COLO668 (cell line): ENCODE data around the gene XAGE1B.
"Not testable (repeated sequence)": the region's sequence is repeated elsewhere in the genome, so short reads cannot be mapped to it uniquely, and the experiment has no call there.

Experiments
- DNase-seq: peaks from one replicate; lab custom pipeline; 2025; ENCODE audit not compliant: unreplicated experiment; lab: John Stamatoyannopoulos, UW

Gene XAGE1B, protein sequence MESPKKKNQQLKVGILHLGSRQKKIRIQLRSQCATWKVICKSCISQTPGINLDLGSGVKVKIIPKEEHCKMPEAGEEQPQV

DNA sequence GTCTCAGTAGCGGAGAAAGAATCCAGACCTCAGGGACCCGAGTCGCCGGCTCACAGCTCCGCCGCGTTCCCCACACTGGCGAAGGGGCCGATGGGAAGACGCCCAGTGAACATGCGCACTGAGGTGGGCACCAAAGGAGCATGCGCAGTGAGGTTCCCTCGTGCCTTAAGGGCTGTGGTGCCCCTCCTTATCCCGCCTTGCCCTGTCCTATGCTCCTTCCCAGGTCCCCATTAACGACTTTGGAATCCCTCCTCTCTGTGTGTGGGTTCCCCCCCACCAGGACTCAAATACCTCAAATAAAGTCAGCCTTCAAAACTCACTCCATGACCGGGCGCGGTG is at the start of gene XAGE1B:
Gene XAGE1B (minus strand): TSS at position 77 of the 339 bp plus-strand sequence. CDS start 1,536 bp downstream, outside the sequence.
- DNase-seq, result not testable (repeated sequence)

DNA sequence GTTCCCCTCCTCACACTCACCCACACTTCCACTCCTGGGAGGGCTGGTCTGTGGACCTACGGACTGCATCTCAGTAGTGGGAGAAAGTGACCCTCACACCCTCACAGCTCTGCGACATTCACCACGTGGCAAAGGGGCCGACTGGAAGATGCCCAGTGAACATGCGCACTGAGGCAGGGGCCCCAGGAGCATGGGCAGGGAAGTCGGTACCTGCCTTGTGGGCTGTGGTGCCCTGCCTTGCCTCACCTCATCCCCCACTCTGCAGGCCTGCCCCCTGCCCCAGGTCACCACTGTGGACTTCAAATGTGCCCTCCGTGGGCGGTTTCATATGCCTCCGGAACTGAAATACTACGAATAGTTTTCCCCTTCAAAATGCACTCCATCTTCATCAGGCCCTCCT is 46.2 kb upstream of the XAGE1B start:
- DNase-seq, result no peak

DNA sequence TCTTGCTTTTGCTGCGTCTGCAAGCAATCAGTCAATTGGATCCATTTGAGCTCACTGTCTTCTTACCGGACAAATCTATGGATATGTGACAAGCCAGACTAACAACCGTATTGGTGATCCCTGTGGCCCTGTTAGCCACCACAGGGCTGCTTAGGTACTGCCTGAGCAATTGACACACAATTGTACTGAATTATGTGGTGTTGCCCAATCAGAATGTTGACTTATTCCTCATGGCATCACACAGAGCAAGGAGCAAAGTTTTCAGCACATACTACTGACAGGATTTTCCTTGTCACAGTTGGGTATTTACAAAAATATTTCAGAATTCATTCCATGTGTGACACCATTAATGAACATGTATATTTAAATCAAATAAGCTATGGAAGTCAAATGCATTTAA is 41.3 kb upstream of the XAGE1B start:
- no peak for DNase-seq

DNA sequence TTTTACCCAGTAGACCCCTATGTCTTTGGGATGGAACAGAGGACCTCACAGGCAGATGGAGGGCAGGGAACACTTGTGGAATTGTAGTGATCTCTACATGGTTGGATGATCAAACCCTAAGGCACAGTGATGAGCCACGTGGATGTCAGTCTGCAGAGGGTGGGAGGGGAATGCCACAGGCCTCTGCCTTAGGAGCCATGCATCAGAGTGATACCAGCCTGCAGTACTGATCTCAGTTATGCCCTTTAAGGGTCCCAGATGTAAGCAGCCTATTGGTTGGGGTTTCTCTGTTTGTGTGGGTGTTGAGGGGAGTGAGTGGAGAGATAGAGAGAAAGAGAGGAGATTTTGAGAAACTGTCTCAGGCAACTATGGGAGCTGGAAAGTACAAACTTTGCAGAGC is 39.9 kb upstream of the XAGE1B start:
- DNase-seq, result no peak

DNA sequence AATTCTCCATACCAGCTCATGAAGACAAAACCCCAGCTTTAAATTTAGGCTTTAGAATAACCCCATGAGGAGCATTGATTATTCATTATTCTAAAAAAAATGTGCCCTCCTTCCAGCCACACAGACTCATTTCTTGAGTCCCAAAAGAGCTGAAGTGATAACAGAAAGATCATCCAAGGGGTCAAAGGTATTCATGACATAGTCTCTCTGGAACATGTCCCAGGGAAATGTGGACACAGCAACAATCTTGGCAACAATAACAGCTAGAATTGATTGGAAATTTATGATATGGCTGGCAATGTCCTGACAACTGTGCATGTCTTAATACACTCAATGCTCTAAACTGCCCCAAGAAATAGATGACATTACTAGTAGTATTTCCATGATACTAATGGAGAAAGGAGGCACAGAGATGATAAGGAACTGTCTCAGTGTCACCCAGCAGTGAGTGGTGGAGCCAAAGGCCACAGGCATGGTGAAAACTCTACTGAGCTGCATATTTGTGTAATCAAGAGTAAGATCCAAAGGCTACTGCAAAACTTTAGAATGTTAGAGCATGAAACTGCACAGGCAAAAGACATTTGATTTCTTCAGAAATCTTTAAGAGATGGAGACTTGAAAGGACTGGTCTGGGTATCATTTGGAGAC is 37.3 kb upstream of the XAGE1B start:
- no peak for DNase-seq

DNA sequence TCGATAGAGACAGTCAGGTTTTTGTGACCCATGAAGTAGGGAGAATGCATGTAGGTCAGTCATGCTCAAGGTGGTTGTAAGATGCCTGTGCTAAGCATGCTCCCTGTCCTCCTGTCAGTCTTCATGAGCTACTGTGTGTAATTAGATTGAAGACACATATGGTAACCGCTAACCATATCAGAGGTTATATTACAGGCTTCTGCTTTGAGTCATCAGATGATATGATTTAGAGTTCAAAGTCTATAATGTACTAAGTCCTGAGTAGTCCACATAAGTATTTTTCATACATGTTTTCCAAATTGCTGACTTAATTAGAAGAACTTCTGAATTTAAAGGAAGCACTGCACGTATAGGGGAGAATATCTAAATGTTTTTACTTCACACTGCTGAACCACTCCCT is 31.9 kb upstream of the XAGE1B start:
- DNase-seq, result not testable (repeated sequence)

DNA sequence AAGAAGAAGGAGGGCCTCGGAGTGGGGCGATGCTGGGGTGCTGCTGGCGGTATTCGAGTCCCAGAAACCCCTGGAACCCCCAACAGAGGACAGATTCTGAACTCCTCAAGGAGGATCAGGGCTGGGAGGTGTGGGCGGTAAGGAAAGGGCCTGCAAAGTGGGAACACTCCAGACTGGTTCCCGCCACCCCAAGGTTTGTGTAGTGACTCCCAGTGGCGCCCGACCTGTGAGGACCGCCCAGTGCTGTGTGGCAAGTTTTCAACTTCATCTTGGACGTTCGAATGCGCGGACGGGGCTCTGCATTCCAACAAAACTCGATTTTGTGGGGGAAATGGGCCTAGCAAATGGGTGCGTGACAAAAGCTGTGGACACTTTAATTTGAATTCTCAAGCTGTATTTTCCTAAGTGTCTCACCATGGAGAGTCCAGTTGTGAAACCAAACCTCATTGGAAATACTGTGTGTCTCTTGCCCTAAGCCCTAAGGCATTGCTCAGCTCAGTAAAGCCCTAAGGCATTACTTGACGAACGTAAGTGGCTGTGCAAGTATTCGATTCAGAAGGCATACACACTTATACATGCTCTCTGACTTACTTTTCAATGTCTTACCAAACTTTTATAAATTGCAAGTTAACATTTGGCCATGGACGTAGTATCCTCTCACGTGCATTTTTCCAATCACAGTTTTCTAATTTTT is 27.4 kb upstream of the XAGE1B start:
- no peak for DNase-seq

DNA sequence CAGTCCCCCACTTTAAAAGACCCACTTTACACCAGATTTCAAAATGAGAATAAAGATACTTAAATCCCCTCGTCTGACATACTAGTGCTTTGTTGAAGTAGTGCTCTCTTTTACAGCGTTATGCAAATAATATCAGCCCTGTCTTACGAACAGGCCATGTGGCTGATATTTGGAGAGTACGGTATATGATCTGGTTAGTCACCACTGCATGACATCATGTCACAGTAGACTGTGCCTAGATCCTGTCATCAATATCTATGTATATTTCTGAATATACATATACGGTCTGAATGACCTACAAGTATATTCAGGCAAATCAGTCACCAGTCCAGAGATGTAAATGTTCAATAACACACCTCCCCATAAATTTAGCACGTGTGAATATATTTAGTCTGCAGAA is 25.4 kb upstream of the XAGE1B start:
- no peak for DNase-seq

DNA sequence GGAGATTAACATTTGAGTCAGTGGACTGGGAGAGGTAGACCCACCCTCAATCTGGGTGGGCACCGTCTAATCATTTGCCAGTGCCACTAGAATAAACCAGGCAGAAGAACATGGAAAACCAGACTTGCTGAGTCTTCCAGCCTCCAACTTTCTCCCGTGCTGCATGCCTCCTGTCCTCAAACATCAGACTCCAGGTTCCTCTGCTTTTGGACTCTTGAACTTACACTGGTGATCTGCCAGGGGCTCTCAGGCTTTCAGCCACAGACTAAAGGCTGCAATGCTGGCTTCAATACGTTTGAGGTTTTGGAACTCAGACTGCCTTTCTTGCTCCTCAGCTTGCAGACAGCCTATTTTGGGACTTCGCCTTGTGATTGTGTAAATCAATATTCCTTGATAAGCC is 24.2 kb upstream of the XAGE1B start:
- not testable (repeated sequence) for DNase-seq

DNA sequence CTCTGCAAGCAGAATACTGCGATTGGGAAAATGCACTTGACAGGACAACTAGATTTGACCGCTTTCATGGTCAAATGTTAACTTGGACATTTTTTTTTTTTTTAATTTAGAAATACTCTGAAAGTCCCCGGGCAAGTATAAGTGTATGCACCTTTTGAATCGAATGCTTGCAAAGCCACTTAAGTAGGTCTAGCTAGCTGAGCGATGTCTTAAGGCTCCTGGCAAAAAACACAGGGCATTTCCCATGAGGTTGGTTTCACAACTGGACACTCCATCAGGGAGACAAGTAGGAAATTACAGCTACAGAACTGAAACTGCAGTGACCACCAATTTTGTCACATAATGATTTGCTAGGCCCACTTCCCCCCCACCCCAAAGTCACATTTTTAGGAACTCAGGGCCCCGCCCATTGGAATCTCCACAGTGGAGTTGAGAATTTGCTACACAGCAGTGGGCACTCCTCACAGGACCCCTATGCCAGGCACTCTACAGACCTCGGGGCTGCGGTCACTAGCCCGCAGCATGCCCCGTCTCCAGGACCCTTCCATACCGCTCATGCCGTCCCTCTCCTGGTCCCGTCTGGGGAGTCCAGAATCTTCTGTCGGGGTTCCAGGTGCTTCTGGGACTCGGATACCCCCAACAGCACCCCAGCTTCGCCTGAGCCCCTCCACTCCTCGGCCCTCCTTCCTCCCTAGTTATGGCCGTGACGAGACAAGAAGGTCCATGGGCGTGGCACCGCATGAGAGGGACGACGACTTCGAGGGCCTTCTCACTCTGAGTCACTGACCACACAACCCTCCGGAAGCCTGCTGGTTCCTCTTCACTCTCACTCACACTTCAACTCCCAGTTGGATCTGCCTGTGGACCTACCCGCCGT is 515 bp downstream of the XAGE1B start:
- DNase-seq, result not testable (repeated sequence)

DNA sequence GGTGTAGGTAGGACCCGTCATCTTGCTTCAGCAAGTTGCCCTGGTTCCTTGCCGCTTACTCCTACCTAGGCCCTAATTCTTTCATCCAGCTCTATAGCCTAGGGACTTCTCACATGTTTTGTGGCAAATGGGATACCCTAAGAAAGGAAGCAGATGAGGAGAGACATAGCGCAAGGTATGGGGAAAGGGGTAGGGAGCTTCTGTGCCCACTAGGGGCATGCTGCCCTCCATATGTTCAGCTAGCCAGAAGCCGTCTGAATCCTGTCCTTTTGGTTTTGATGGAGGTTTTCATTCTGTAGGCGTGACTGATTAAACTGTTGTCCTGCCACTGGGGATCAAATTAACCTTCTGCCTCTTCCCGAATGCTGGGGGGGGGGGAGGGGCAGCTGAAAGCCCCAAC is 5.7 kb downstream of the XAGE1B start:
- DNase-seq, result not testable (repeated sequence)

DNA sequence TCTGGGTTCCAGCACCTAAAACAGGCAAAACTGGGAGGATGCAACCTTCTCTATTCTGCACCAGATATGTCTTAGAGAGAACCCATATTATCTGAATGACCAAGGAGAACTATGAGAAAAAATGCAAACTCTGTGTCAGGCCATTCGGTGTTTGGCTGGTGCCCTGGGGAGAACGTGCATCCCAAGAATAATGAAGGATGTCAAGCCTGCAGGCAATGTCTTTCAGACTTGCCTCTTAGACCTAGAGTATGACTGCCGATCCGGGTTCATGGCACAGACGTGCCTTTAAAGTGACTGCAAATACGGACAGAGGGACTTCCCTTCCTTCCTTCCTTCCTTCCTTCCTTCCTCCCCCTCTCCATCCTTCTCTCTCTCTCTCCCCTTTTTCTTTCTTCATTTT is 6.9 kb downstream of the XAGE1B start:
- DNase-seq, result no peak

DNA sequence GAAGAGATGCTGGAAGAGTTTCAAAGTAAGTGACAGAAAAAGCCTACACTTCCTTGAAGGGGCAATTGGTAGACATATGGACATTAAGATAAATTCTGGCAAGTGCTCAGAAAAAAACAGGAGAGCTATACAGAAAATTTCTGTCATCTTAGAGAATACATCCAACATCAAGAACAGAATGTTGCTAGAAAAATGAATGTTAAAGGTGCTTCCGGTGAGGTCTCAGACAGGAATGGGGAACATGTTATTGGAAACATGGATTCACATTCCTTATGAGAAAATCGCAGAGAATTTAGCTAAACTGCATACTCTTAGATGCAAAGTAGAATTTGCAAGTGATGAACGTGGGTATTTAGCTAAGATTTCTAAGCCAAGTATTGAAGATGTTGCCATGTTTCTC is 9.5 kb downstream of the XAGE1B start:
- DNase-seq, result no peak

DNA sequence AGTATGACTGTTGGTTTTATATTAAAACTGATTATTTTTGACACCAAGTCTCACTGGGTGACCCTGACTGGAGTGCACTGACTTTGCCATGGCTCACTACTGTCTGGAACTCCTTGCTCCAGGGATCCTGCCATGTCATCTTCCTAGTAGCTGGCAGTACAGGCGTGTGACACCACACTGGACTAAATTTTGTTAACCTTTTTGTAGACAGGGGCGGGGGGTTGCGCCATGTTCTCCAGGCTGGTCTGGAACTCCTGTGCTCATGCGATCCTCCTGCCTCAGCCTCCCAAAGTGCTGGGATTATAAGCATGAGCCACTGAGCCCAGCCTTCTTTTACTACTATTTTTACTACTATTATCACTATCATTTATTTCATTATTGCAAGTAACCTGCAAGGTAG is 12.3 kb downstream of the XAGE1B start:
- no peak for DNase-seq

DNA sequence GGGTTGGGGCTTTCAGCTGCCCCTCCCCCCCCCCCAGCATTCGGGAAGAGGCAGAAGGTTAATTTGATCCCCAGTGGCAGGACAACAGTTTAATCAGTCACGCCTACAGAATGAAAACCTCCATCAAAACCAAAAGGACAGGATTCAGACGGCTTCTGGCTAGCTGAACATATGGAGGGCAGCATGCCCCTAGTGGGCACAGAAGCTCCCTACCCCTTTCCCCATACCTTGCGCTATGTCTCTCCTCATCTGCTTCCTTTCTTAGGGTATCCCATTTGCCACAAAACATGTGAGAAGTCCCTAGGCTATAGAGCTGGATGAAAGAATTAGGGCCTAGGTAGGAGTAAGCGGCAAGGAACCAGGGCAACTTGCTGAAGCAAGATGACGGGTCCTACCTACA is 15.5 kb downstream of the XAGE1B start:
- DNase-seq, result not testable (repeated sequence)

DNA sequence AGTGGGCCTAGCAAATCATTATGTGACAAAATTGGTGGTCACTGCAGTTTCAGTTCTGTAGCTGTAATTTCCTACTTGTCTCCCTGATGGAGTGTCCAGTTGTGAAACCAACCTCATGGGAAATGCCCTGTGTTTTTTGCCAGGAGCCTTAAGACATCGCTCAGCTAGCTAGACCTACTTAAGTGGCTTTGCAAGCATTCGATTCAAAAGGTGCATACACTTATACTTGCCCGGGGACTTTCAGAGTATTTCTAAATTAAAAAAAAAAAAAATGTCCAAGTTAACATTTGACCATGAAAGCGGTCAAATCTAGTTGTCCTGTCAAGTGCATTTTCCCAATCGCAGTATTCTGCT is 20.5 kb downstream of the XAGE1B start:
- DNase-seq, result not testable (repeated sequence)

DNA sequence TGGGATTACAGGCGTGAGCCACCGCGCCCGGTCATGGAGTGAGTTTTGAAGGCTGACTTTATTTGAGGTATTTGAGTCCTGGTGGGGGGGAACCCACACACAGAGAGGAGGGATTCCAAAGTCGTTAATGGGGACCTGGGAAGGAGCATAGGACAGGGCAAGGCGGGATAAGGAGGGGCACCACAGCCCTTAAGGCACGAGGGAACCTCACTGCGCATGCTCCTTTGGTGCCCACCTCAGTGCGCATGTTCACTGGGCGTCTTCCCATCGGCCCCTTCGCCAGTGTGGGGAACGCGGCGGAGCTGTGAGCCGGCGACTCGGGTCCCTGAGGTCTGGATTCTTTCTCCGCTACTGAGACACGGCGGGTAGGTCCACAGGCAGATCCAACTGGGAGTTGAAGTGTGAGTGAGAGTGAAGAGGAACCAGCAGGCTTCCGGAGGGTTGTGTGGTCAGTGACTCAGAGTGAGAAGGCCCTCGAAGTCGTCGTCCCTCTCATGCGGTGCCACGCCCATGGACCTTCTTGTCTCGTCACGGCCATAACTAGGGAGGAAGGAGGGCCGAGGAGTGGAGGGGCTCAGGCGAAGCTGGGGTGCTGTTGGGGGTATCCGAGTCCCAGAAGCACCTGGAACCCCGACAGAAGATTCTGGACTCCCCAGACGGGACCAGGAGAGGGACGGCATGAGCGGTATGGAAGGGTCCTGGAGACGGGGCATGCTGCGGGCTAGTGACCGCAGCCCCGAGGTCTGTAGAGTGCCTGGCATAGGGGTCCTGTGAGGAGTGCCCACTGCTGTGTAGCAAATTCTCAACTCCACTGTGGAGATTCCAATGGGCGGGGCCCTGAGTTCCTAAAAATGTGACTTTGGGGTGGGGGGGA is 21.1 kb downstream of the XAGE1B start, which contains the start of gene XAGE1A:
Gene XAGE1A (plus strand): TSS at position 264 of the 874 bp plus-strand sequence. CDS start 1,554 bp downstream, outside the sequence.
- DNase-seq, result not testable (repeated sequence)

DNA sequence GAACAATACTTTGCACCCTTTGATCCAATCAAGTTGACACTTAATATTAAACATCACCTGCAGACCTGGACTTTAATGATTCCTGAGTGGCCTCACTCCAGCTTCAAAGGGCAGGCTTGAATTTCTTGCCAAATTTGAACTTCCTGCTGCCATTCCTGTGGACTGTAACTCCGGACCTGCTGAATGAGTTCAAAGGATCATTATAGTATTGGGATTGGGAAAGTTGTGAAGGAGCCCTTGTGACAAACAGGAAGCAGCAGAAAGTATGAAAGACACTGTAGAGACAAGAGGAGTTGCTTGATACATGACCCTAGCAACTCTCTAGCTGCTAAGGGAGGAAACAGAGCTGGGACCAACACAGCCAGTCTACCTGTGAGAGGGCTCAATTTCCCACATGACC is 45.6 kb downstream of the XAGE1B start:
- not testable (repeated sequence) for DNase-seq
